GM19240 (cell line): ENCODE data around the gene SLC11A2.
A peak's percentile ranks its signal among the peaks of the same experiment; 100 is the strongest.
"Not testable (repeated sequence)": the region's sequence is repeated elsewhere in the genome, so short reads cannot be mapped to it uniquely, and the experiment has no call there.

Experiments used
- DNase-seq: peaks from one replicate; pipeline ENCODE4 v3.0.0; 2011; ENCODE audit warnings: low spot score; ENCODE audit not compliant: insufficient read length

Gene SLC11A2

GRCh38 chr12:50990791-50991190, 35.4 kb downstream of the SLC11A2 start:
- no peak for DNase-seq

GRCh38 chr12:50990147-50990727, 35.9 kb downstream of the SLC11A2 start:
- DNase-seq = no peak

GRCh38 chr12:50988871-50989270, 37.3 kb downstream of the SLC11A2 start:
- DNase-seq = no peak

GRCh38 chr12:50988051-50988450, 38.1 kb downstream of the SLC11A2 start:
- DNase-seq = no peak

- no peak for DNase-seq
These were observed 39.0 kb downstream of the SLC11A2 start for GRCh38 chr12:50986966-50987737.

GRCh38 chr12:50985322-50985721, 40.9 kb downstream of the SLC11A2 start:
- DNase-seq = no peak

GRCh38 chr12:50984586-50985298, 41.4 kb downstream of the SLC11A2 start:
- DNase-seq = no peak

GRCh38 chr12:50981319-50982239, 44.6 kb downstream of the SLC11A2 start:
- no peak for DNase-seq

- DNase-seq = no peak
These were observed 45.6 kb downstream of the SLC11A2 start for GRCh38 chr12:50980545-50980944.

- peak; percentile 14 for DNase-seq
These were observed 46.7 kb downstream of the SLC11A2 start for GRCh38 chr12:50979369-50980052.

- no peak for DNase-seq
These were observed 54.2 kb downstream of the SLC11A2 start for GRCh38 chr12:50971946-50972345.

- DNase-seq = no peak
These were observed 61.8 kb downstream of the SLC11A2 start for GRCh38 chr12:50964432-50964831.

GRCh38 chr12:50961708-50962107, 64.5 kb downstream of the SLC11A2 start:
- DNase-seq = no peak

GRCh38 chr12:50960130-50960529, 66.1 kb downstream of the SLC11A2 start:
- no peak for DNase-seq

GRCh38 chr12:50955697-50956096, 70.5 kb downstream of the SLC11A2 start:
- DNase-seq = no peak

GRCh38 chr12:50955288-50955687, 70.9 kb downstream of the SLC11A2 start:
- DNase-seq = no peak

GRCh38 chr12:50954789-50955188, 71.4 kb downstream of the SLC11A2 start:
- not testable (repeated sequence) for DNase-seq

GRCh38 chr12:50953047-50953446, 73.1 kb downstream of the SLC11A2 start:
- no peak for DNase-seq

GRCh38 chr12:50952510-50952909, 73.7 kb downstream of the SLC11A2 start, which contains the start of gene HIGD1C:
Gene HIGD1C, plus strand, starts transcription at chr12:50952544. Its CDS starts 1,455 bp downstream, at chr12:50953999.
- DNase-seq = no peak

GRCh38 chr12:50951112-50951511, 75.1 kb downstream of the SLC11A2 start:
- DNase-seq = no peak
